ENCODE measurements around the gene PRPF40B.

Gene PRPF40B

GRCh38 chr12:49627752-49628360 lies 4.5 kb downstream of the PRPF40B start:
- no peak overlapping the region for H3K27ac ChIP-seq (ENCODE audit: low read length)
- no peaks in the 10 kb centered on the region for H3K27me3 ChIP-seq (ENCODE audit: low read depth, low read length)
- H3K9me3 ChIP-seq (ENCODE audit: control insufficient read depth in 1 of 2, low read length in 2 of 2) = no peaks in the 10 kb centered on the region
- H3K36me3 ChIP-seq (ENCODE audit: control insufficient read depth in 1 of 2, insufficient read depth in 2 of 2, low read length in 2 of 2) = no peaks in the 10 kb centered on the region
- peaks cover 0 to 3% of the 10 kb centered on the region in 2 donors for H3K4me1 ChIP-seq (ENCODE audit: control insufficient read depth in 1 of 2, insufficient read depth in 2 of 2, low read length in 2 of 2)
- no peak overlapping the region for H3K4me3 ChIP-seq (ENCODE audit: low read depth in 1 of 2, low read length in 2 of 2)

DNA sequence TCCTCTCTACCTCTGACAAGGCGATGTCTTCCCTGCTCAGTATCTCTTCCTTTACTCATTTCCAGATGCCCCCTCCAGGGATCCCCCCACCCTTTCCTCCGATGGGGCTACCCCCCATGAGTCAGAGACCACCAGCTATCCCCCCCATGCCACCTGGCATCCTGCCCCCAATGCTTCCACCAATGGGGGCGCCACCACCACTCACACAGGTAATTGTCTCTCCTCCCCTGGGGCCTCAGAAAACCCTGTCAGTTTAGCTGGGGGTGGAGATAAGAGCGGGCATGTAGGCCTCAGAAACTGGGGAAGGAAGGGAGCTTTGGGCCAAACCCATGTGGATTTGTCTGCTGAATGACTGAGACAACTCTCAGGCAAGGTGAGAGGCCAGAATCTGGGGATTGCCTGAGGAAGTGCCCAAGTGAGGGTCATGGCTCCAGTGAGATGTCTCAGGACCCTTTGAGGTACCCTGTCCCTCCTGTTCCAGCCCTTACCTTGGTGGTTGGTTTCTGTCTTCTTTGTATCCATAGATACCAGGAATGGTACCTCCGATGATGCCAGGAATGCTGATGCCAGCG lies 8.1 kb downstream of the PRPF40B start:
- no peak overlapping the region for H3K4me3 ChIP-seq (ENCODE audit: low read depth in 1 of 2, low read length in 2 of 2)
- no peaks in the 10 kb centered on the region for H3K27me3 ChIP-seq (ENCODE audit: low read depth, low read length)
- no peak overlapping the region for H3K27ac ChIP-seq (ENCODE audit: low read length)
- H3K4me1 ChIP-seq (ENCODE audit: control insufficient read depth in 1 of 2, insufficient read depth in 2 of 2, low read length in 2 of 2) = peaks cover 0 to 3% of the 10 kb centered on the region in 2 donors
- H3K9me3 ChIP-seq (ENCODE audit: control insufficient read depth in 1 of 2, low read length in 2 of 2) = no peaks in the 10 kb centered on the region
- peaks cover 0 to 11% of the 10 kb centered on the region in 2 donors for H3K36me3 ChIP-seq (ENCODE audit: control insufficient read depth in 1 of 2, insufficient read depth in 2 of 2, low read length in 2 of 2)

DNA sequence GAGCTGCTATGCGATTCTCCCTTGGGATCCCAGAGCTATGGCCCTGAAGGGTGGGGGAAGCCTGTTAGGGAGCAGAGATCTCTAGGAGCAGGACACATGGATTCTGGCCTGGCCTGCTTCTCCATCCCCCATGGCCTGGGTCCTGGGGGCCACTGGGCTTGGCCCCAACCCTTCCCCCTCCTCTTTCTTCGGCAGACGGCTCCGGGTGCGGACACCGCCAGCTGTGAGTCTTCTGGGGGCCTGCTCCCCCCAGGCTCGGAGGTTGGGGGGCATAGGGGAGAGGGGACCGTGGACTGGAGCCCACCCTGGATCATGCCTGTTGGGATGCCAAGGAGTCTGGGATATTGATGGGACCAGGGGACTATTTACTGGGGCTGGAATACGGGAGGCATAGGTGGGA lies 9.0 kb downstream of the PRPF40B start:
- Histone ChIP-seq H3K4me3 (ENCODE audit: low read depth in 1 of 2, low read length in 2 of 2) (no peak overlapping the region), H3K36me3 (ENCODE audit: control insufficient read depth in 1 of 2, insufficient read depth in 2 of 2, low read length in 2 of 2) (peaks cover 0 to 11% of the 10 kb centered on the region in 2 donors), H3K9me3 (ENCODE audit: control insufficient read depth in 1 of 2, low read length in 2 of 2) (no peaks in the 10 kb centered on the region), H3K27me3 (ENCODE audit: low read depth, low read length) (no peaks in the 10 kb centered on the region), H3K4me1 (ENCODE audit: control insufficient read depth in 1 of 2, insufficient read depth in 2 of 2, low read length in 2 of 2) (peaks cover 4 to 13% of the 10 kb centered on the region in 2 donors), H3K27ac (ENCODE audit: low read length) (no peak overlapping the region)

GRCh38 chr12:49632986-49633702 lies 9.8 kb downstream of the PRPF40B start:
- Histone ChIP-seq H3K4me3 (ENCODE audit: low read depth in 1 of 2, low read length in 2 of 2) (no peak overlapping the region), H3K27me3 (ENCODE audit: low read depth, low read length) (no peaks in the 10 kb centered on the region), H3K4me1 (ENCODE audit: control insufficient read depth in 1 of 2, insufficient read depth in 2 of 2, low read length in 2 of 2) (peaks cover 4 to 16% of the 10 kb centered on the region in 2 donors), H3K36me3 (ENCODE audit: control insufficient read depth in 1 of 2, insufficient read depth in 2 of 2, low read length in 2 of 2) (peaks cover 3 to 11% of the 10 kb centered on the region in 2 donors), H3K27ac (ENCODE audit: low read length) (no peak overlapping the region), H3K9me3 (ENCODE audit: control insufficient read depth in 1 of 2, low read length in 2 of 2) (no peaks in the 10 kb centered on the region)

GRCh38 chr12:49633703-49634345 lies 10.5 kb downstream of the PRPF40B start:
- H3K4me1 ChIP-seq (ENCODE audit: control insufficient read depth in 1 of 2, insufficient read depth in 2 of 2, low read length in 2 of 2) = peaks cover 4 to 16% of the 10 kb centered on the region in 2 donors
- no peak overlapping the region for H3K27ac ChIP-seq (ENCODE audit: low read length)
- H3K4me3 ChIP-seq (ENCODE audit: low read depth in 1 of 2, low read length in 2 of 2) = no peak overlapping the region
- H3K27me3 ChIP-seq (ENCODE audit: low read depth, low read length) = no peaks in the 10 kb centered on the region
- peaks cover 5 to 11% of the 10 kb centered on the region in 2 donors for H3K36me3 ChIP-seq (ENCODE audit: control insufficient read depth in 1 of 2, insufficient read depth in 2 of 2, low read length in 2 of 2)
- no peaks in the 10 kb centered on the region for H3K9me3 ChIP-seq (ENCODE audit: control insufficient read depth in 1 of 2, low read length in 2 of 2)

GRCh38 chr12:49635036-49635435 lies 11.7 kb downstream of the PRPF40B start:
- H3K27ac ChIP-seq (ENCODE audit: low read length) = no peak overlapping the region

GRCh38 chr12:49635656-49636055 lies 12.3 kb downstream of the PRPF40B start:
- Histone ChIP-seq H3K9me3 (ENCODE audit: control insufficient read depth in 1 of 2, low read length in 2 of 2) (no peaks in the 10 kb centered on the region), H3K4me1 (ENCODE audit: control insufficient read depth in 1 of 2, insufficient read depth in 2 of 2, low read length in 2 of 2) (peaks cover 4 to 16% of the 10 kb centered on the region in 2 donors), H3K27me3 (ENCODE audit: low read depth, low read length) (no peaks in the 10 kb centered on the region), H3K36me3 (ENCODE audit: control insufficient read depth in 1 of 2, insufficient read depth in 2 of 2, low read length in 2 of 2) (peaks cover 5 to 17% of the 10 kb centered on the region in 2 donors), H3K4me3 (ENCODE audit: low read depth in 1 of 2, low read length in 2 of 2) (no peak overlapping the region), H3K27ac (ENCODE audit: low read length) (no peak overlapping the region)

More at GRCh38 chr12:49635036-49635435, 11.7 kb downstream of the PRPF40B start:
- no peaks in the 10 kb centered on the region for H3K9me3 ChIP-seq (ENCODE audit: control insufficient read depth in 1 of 2, low read length in 2 of 2)
- H3K4me1 ChIP-seq (ENCODE audit: control insufficient read depth in 1 of 2, insufficient read depth in 2 of 2, low read length in 2 of 2) = peaks cover 4 to 16% of the 10 kb centered on the region in 2 donors
- H3K27me3 ChIP-seq (ENCODE audit: low read depth, low read length) = no peaks in the 10 kb centered on the region
- peaks cover 5 to 11% of the 10 kb centered on the region in 2 donors for H3K36me3 ChIP-seq (ENCODE audit: control insufficient read depth in 1 of 2, insufficient read depth in 2 of 2, low read length in 2 of 2)
- no peak overlapping the region for H3K4me3 ChIP-seq (ENCODE audit: low read depth in 1 of 2, low read length in 2 of 2)

- peaks cover 8 to 26% of the 10 kb centered on the region in 2 donors for H3K36me3 ChIP-seq (ENCODE audit: control insufficient read depth in 1 of 2, insufficient read depth in 2 of 2, low read length in 2 of 2)
- no peaks in the 10 kb centered on the region for H3K9me3 ChIP-seq (ENCODE audit: control insufficient read depth in 1 of 2, low read length in 2 of 2)
- no peak overlapping the region for H3K4me3 ChIP-seq (ENCODE audit: low read depth in 1 of 2, low read length in 2 of 2)
- H3K27me3 ChIP-seq (ENCODE audit: low read depth, low read length) = no peaks in the 10 kb centered on the region
- H3K4me1 ChIP-seq (ENCODE audit: control insufficient read depth in 1 of 2, insufficient read depth in 2 of 2, low read length in 2 of 2) = peaks cover 4 to 16% of the 10 kb centered on the region in 2 donors
- H3K27ac ChIP-seq (ENCODE audit: low read length) = no peak overlapping the region
Measured at GRCh38 chr12:49636574-49636973, 13.2 kb downstream of the PRPF40B start.

DNA sequence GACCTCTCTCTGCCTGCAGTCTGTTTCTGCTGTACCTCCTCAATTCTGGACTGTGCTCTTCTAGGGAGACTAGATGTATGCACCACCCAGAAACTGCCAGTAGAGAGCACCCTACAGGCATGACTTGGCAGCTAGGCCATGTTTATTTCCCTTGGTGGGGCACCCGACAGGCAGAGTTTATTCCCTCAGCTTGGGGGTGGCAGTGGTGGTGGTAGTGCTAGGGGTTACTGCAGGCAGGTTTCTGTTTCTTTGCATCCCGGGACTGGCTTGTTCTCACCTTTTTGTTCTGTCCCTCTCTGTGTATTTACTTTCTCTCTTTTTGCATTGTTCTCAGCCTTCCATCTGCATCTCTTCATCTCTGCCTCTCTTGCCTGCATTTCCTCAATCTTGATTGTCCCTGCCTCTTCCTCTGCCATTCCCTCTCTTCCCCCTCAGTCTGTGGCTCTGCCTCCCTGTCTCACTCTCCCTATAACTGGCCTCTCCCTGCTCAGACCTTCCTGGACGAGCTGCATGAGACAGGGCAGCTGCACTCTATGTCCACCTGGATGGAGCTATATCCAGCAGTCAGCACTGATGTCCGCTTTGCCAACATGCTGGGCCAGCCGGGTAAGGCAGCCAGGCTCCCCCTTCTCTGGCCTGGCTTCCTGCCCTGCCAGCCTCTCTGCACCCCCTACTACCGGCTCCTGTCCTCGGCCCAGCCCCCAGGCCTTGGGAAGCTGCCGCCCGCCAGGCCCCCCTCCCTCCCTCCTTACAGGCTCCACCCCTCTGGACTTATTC lies 13.8 kb downstream of the PRPF40B start:
- H3K9me3 ChIP-seq (ENCODE audit: control insufficient read depth in 1 of 2, low read length in 2 of 2) = no peaks in the 10 kb centered on the region
- H3K4me3 ChIP-seq (ENCODE audit: low read depth in 1 of 2, low read length in 2 of 2) = no peak overlapping the region
- no peak overlapping the region for H3K27ac ChIP-seq (ENCODE audit: low read length)
- H3K4me1 ChIP-seq (ENCODE audit: control insufficient read depth in 1 of 2, insufficient read depth in 2 of 2, low read length in 2 of 2) = peaks cover 4 to 16% of the 10 kb centered on the region in 2 donors
- H3K27me3 ChIP-seq (ENCODE audit: low read depth, low read length) = no peaks in the 10 kb centered on the region
- peaks cover 8 to 32% of the 10 kb centered on the region in 2 donors for H3K36me3 ChIP-seq (ENCODE audit: control insufficient read depth in 1 of 2, insufficient read depth in 2 of 2, low read length in 2 of 2)

DNA sequence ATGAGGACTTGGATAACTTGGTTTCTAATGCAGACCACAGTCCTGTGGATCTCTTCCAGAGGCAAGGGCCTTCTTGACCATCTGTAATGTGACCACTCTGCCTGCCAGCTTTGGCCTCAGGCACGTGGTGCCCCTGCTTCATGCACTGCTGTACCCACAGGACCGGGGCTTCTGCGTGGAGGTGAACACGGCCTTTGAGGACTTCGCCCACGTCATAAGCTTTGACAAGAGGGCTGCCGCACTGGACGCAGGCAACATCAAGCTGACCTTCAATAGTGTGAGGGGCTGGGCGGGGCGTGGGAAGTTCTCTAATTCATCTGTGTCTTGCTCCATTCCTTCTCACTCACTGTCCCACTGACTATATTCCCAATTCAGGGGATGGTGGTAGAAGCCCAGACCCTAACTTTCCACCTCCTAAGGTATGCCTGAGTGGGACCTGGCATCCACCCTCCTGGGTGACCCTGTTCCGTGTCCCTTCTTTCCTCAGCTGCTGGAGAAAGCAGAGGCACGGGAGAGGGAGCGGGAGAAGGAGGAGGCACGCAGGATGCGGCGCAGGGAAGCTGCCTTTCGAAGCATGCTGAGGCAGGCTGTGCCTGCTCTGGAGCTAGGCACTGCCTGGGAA lies 18.5 kb downstream of the PRPF40B start:
- Histone ChIP-seq H3K27ac (ENCODE audit: low read length) (no peak overlapping the region), H3K4me3 (ENCODE audit: low read depth in 1 of 2, low read length in 2 of 2) (no peak overlapping the region), H3K27me3 (ENCODE audit: low read depth, low read length) (no peaks in the 10 kb centered on the region), H3K36me3 (ENCODE audit: control insufficient read depth in 1 of 2, insufficient read depth in 2 of 2, low read length in 2 of 2) (peaks cover 26 to 59% of the 10 kb centered on the region in 2 donors), H3K9me3 (ENCODE audit: control insufficient read depth in 1 of 2, low read length in 2 of 2) (no peaks in the 10 kb centered on the region), H3K4me1 (ENCODE audit: control insufficient read depth in 1 of 2, insufficient read depth in 2 of 2, low read length in 2 of 2) (peaks cover 5 to 15% of the 10 kb centered on the region in 2 donors)

Measured in muscle layer of duodenum (tissue), 2 donors.